Hepatic stellate cell (primary cell): ENCODE results near the gene IRGQ.
A peak's percentile ranks its signal among the peaks of the same experiment; 100 is the strongest.
"Not testable (repeated sequence)": the region's sequence is repeated elsewhere in the genome, so short reads cannot be mapped to it uniquely, and the experiment has no call there.

ENCODE experiments used
- DNase-seq: peaks from one replicate; pipeline ENCODE4 v3.0.0; 2011; ENCODE audit warnings: low spot score

Gene IRGQ, protein sequence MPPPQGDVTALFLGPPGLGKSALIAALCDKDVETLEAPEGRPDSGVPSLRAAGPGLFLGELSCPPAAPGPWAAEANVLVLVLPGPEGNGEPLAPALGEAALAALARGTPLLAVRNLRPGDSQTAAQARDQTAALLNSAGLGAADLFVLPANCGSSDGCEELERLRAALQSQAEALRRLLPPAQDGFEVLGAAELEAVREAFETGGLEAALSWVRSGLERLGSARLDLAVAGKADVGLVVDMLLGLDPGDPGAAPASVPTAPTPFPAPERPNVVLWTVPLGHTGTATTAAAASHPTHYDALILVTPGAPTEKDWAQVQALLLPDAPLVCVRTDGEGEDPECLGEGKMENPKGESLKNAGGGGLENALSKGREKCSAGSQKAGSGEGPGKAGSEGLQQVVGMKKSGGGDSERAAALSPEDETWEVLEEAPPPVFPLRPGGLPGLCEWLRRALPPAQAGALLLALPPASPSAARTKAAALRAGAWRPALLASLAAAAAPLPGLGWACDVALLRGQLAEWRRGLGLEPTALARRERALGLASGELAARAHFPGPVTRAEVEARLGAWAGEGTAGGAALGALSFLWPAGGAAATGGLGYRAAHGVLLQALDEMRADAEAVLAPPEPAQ

DNA sequence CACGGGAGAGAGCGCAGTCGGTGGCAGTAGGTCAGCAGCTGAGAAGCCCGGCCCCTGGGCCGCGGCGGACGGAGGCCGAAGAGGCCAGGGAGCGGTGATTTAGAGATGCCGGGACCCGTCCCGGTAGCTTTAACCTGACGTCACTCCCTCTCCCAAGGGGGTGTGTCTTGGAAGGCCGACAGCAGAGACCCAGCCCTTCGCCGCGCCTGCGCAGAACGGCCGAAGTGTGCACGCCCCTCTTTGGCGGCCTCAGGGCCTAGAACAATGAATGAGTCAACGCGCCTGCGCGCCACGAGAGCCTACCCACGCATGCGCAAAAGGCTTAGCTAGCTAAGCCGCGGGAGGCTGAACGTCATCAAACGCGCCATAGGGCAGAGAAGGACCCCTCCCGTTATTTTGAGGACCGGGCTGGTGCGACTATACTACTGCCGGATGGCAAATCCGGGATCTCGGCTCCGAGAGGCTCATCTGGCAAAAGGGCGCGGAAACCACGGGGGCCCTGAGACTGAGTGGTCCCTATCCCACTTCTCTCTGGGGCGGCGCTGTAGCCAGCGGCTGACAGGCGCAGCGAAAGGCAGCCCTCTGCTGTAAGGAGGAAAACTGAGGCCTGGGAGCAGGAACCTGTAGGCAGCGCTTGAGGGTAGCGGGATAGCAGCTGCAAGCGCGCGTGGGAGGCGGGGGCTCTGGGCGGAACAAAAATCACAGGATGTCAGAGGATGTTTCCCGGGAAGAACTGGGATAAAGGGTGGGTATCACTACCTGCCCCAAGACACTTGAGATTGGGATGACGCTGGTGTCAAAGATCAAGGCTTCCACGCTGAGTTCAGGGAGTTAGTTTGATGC is at the start of gene IRGQ, which contains the start of gene ZNF576:
TSS of gene IRGQ (minus strand) at position 136 of the 843 bp plus-strand sequence. CDS start 796 bp downstream, outside the sequence.
TSS of gene ZNF576 (plus strand) at position 597 of the 843 bp plus-strand sequence. CDS start 514 bp downstream, outside the sequence.
- peak; percentile 100 for DNase-seq

DNA sequence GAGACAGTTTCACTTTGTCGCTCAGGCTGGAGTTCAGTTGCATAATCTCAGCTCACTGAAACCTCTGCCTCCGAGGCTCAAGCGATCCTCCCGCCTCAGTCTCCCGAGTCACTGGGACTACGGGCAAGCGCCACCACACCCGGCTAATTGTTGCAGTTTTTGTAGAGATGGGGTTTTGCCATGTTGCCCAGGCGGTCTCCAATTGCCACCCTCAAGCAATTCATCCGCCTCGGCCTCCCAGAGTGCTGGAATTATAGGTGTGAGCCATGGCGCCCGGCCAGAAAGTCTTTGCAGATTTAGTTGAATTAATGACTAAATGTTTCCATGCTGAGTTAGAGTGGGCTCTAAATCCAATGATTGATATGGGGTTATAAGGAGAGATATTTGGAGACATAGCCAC is 48.2 kb upstream of the IRGQ start:
- no peak for DNase-seq

DNA sequence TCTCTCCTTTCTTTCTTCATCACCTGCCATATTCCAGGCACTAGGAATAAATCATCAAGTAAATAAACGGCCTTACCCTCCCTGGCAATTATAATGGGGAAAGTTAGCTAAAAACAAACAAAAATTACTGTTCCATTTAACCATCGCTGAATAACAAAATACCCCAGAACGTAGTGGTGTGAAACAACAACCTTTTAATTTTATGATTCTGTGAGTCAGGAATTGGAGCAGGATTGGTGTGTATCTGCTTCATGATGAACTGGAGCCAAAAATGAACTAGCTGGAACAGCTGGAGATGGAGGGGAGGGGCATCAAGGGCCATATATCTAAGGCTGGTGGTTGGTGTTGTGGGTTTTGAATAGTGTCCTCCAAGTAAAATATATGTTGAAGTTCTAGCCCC is 47.4 kb upstream of the IRGQ start:
- DNase-seq, result no peak

DNA sequence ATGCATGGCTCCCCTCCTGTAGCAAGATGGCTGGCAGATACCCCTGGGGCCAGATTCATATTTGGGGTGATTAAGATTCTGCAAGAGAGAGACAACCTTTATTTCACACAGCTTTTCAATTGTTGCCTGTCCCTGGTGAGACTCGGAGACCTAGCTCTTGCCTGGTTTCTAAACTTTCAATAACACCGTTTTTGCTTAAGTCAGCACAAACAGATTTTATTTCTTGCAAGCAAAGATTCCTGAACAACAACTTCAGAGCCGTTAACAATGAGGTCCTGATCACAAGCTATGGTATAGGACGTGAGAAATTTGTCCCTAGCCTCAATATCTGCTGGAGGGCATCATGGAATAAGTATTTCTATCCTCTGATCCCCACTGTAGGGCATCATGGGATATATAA is 46.6 kb upstream of the IRGQ start:
- DNase-seq, result no peak

DNA sequence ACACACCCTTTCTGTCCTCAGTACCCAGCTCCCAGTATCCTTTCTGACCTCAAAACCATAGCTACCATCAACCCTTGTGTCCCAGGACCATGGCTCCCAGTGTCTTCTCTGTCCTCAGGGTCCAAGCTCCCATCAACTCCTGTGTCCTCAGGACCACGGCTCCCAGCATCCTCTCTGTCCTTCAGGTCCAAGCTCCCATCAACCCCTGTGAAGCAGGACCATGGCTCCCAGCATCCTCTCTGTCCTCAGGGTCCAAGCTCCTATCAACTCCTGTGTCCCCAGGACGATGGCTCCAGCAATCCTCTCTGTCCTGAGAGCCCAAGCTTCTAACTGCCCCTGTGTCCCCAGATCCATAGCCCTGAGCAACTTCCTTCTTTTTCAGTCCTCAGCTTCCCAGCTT is 45.4 kb upstream of the IRGQ start:
- no peak for DNase-seq

DNA sequence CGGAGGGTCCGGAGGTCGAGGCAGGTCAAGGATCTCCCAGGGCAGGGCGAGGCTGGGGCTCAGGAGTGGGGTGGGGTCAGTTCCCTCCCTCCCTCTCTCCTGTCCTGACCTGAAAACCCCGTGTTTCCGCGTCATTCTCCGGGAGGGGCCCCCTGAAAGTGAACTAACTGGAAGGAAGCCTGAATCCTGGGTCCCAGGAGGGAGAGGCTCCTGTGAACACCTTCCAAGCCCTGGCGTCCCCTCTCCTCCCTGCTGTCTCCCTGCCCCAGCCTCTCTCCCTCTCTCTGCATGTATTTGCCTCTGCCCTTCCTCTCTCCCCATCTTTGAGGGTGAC is 44.5 kb upstream of the IRGQ start:
- no peak for DNase-seq

DNA sequence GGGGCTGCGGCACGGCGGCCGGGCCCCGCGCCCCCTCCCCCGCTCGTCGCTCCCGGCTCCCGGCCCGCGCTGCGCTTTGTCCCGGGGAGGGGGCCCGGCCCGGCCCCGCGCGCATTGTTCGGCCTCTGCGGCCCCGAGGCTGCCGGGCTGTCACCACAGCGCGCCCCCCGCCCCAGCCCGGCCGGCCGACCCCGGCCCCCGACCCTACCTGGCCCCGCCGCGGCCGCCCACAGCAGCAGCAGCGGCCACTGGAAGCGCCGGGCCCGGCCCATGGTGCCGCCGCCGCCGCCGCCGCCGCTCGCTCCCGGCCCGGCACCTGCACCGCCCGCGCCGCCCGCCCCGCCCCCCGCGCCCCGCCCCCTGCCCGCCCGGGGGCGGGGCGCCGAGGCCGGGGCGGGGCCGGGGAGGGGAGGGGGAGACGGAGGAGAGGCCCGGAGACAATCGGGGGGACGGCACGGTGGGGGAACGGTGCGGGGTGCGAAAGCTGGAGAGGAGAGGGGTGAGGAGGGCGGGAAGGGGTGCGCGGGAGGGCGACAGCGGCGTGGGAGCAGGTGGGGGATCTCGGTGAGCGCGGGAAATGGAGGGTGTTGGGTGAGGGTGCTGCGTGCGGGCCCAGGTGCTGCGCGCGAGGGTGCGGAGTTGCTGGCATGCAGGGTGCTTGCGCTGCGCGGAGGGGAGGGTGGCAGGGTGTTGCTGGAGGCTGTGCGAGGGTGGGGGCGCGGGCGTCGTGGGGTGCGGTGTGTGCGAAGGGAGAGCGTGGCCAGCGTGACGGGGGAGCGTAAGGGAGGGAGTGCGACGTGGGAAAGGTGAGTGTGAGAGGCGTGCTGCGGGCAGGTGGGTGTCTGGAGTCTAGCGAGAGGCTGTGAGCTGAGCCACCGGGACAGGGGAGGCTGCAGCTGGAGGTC is 43.8 kb upstream of the IRGQ start, which contains the start of gene CADM4:
TSS of gene CADM4 (minus strand) at position 332 of the 905 bp plus-strand sequence. CDS start at position 272, 60 bp downstream.
- DNase-seq, result no peak

DNA sequence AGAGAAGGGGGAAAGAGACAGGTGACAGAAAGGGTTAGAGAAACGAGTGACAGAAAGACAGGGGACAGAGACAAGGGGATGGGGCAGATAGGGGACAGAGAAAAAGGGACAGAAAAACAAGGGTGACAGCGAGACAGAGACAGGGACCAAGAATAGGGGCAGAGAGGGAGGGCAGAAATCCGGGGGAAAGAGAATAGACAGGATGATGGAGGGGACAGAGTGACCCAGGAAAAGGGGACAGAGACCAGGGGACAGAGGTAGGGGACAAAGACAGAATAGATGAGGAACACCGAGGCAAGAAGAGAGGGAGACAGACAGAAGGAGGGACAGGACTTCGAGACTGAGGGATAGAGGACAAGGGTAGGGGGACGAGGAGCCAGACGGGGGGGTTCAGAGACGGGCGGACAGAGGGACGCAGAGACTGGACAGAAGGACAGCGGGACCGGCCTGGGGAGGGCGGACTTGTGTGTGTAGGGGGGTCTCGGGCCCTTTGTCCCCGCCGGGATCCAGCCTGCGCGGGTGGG is 43.1 kb upstream of the IRGQ start:
- DNase-seq, result no peak

DNA sequence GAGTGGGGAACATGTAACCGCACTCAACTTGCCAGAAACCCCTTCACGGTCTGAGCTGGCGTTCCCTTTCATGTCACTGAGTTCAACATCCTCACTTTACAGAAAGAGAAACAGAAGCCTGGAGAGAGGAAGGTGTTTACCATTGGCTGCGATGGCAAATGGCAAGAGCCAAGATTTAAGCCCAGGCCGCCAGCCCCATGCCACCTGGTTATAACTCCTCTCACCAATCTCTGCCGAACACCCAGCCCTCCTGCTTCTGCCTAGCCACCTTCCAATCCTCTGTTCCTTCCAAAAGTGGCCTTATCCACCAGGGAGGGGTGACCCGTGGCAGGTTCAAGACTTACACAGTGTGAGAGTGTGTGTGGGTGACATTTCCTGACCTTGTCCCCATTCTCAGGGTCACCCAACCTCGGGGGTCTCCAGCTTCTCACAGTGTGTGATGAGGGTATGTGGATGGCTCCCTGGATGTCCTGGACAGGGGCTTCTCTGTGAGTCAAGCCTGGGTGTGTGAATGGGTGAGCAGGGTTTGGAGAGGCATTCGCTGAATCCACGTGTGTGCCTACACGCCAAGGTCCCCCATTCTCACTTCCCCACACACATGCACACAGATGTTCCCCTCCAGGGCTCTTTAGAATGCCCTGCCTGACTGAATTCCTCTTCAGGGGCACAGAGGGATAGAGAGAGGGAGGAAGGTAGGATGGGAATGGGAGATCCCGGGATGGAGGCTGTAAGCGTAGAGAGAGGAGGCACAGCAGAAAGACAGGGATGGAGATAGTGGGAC is 42.5 kb upstream of the IRGQ start:
- no peak for DNase-seq

DNA sequence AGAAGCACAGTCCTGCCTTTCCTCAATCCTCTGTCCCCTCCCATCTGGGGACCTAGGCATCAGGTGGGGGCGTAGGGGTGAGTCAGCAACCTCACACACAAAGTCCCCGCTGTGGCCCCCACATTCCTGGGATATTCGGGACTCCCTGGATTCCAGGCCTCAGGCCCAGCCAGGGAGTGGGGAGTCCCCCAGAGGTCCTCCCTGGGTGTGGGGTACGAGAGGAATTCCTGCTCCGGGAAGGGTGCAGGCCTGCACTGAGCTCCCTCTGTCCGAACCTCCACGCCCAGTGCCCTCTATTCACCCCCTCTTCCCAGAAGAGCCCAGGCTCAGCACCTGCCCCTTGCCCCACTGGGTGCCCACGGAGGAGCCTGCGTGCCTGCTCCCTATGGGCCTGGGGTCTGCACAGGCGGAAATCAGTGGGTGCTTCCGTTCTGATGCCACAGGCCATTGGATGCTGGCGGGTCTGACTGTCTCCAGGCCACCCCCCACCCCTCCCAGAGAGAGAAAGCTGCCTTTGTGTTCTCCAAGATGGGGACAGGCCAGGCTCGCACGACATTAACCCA is 40.3 kb upstream of the IRGQ start:
- no peak for DNase-seq

DNA sequence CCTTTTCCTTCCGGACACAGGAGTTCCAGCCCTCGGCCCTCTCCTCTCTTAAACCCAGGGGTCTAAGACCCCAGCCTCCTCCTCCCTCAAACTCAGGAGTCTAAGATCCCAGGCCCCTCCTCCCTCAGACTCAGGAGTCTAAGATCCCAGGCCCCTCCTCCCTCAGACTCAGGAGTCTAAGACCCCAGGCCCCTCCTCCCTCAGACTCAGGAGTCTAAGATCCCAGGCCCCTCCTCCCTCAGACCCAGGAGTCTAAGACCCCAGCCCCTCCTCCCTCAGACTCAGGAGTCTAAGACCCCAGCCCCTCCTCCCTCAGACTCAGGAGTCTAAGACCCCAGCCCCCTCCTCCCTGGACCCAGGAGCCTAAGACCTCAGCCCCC is 39.6 kb upstream of the IRGQ start:
- DNase-seq, result not testable (repeated sequence)

DNA sequence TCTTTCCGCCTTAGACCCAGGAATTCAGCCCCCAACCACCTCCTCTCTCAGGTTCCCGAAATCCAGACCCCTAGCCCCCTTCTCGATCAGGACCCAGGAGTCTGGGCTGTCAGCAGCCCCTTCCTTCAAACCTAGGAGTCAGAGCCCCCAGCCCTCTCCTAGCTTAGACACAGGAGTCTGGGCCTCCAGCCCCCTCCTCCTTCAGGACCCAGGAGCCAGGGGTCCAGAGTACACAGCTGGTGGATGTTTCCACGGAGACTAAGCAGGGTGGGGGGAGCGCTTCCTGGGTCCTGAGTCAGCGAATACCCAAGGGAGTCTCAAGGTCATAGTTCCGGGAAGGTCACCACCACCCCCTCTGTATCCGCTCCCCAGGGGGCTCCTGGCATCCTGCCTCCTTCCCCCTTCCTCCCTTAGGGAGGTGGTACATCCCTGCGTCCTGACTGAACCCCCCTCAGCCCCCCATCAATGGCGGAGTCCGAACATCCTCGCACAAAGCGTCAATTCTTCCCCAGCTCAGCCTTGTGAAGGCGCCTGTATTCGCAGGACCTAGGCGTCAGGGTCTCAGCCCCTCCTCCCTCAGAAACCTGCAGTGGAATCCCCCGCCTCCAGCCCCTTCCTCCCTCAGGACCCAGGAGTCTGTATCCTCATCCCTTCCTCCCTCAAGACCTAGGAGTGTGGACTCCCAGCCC is 39.1 kb upstream of the IRGQ start:
- DNase-seq, result no peak

DNA sequence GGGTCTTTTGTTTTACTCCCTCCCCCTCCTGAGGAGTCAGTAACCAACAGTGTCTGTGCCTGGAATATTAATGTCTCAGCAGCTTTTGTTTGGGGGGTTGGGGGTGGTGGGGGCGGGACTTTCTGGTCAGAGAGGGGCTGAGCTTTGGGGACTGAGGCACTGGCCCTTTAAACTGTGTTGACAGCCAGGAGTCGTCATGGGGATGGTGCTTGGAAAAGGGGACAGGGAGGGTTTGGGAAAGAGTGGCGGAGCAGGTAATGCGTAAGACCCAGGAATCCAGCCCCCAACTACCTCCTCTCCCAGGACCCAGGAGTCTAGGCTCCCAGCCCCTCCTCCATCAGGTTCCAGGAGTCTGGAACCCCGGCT is 38.6 kb upstream of the IRGQ start:
- no peak for DNase-seq

DNA sequence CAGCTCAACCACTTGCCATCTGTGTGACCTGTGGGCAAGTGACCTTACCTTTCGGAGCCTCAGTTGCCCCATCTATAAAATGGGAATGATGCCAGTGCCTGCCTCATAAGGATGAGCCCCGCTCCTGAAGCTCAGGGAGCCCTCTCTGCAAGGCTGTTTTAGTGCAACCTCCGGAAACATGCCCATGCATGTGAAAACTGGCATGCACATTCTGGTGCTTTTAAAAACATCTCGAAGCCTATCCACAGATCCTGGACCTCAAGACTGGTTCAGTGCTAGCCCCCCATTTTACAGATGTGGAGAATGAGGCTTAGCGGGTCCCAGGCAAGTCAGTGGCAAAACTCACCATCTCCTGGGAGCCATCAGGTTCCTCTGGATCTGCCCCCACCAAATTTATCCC is 38.1 kb upstream of the IRGQ start:
- no peak for DNase-seq

DNA sequence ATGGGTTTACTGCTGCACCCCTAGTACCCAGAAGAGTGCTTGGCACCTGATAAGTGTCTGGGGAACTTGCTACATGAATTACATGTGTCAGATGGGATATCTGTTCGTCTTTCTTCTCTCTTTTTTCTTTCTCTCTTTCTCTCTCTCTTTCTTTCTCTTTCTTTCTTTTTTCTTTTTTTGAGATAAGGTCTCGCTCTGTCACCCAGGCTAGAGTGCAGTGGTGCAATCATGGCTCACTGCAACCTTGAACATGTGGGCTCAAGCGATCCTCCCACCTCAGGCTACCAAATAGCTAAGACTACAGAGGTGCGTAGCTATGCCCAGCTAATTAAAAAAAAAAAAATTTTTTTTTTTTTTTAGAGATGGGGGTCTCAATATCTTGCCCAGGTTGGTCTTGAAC is 37.6 kb upstream of the IRGQ start:
- no peak for DNase-seq

DNA sequence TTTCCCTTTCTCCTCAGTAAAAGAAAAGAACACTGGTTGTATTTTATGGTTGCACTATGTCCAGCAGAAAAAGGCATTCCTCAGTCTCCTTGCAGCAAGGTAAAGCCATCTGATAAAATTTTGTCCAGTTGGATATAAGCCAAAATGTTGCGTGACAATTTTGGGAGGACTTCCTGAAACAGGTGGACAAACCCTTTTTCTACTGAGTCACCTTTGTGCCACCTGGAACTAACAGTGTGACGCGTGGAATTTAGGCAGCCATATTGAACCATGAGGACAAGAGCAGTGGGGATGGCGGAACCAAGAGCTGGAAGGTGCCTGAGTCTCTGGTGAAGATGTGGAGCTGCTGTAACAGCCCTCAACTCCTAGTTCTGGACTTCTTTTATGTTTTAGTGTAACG is 35.6 kb upstream of the IRGQ start:
- no peak for DNase-seq

DNA sequence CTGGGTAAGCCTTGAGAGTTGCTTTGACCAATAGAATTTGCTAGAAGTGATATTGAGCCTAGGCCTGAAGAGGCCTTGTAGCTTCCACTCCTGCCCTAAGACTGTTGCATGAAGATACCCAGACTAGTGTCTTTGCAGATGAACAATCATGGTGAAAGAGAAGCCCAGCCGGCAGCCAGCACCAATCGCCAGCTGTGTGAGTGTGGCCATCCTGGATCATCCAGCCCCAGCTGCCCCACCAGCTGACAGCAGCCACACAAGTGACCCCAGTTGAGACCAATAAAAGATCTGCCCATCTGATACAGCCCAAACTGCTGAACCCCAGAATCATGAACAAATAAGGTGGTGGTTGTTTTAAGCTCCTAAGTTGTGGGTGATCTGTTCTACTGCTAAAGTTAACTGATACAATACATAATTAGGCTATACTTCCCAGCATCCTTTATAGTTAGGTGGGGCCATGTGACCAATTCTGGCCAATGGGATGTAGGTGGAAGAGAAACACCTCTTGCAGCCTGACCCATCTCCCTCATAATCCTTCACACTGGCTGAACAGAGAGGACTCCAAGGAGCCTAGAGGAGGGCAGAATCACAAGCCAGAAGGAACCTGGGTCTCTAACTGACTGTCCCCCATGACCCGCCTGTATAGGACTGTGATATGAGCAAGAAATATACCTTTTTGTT is 32.9 kb upstream of the IRGQ start:
- no peak for DNase-seq

DNA sequence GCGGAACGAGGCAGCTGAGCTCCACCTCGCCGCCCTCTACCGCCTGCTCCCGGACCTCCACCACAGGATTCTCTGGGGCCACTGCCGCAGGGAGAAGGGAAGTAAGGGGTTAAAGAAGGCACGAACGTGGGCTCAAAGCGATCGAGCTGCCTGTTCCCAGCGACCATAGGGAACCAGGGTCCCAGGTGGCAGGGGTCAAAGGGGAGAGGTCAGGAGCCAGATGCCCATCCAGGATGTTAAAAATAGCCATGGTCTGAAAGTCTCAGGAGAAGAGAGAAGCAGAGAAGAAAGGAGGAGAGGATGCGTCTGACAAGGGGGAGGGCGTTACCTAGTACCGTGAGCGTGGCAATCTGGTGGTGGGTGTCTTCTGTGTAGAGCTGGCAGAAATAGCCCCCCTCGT is 30.9 kb upstream of the IRGQ start:
- DNase-seq, result no peak

DNA sequence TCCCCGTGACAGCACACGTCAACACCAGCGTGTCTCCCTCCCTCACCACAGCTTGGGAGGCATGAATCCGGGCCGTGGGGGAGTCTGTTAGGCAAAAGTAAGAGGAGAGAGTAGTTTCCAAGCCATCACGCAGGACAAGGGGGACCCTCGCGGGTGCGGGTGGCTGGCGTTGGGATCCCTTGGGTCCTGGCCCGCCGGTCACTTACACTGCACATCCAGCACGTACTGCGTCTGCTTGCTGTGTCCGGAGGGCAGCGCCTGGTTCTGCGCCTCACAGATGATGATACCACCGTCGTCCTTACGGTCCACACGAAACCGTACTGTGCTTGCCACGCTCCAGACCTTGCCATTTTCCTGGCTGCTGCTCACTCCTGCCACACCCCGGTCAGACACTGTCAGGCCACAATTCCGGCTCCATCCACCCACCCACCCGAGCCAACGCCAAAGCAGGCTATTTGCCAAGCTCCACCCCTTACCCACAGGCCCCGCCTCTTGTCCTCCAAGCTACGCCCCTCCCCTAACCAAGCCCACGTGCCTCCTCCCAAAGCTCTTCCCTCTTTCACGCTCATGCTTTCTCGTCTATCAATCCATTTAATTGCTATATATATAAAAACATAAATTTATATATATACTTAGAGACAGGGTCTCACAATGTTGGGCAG is 30.1 kb upstream of the IRGQ start:
- DNase-seq, result peak; percentile 59
